NCI-H2029 (cell line): ENCODE measurements around the gene TGM2.

Source experiments
- DNase-seq: peaks from one replicate; lab custom pipeline; 2025; lab: John Stamatoyannopoulos, UW

Gene TGM2

DNA sequence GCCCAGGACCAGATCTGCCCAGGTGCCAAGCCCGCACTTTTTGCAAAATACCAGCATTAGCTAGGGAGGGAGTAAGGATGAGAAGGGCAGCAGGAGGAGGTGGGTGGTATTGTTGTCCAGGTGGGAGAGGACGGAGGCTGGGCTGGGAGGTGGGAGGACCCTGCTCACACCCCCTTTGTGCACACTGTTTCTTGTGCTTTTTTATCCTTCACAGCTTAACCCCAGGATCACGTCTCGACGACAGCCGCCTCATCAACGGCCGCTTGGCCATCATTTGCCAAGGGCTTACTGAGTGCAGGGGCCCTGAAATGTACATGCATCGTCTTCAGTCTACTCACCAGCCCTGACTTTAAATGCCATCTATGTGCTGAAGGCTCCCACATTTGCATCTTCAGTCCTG, 12.1 kb upstream of the TGM2 start:
- no peak for DNase-seq

GRCh38 chr20:38175304-38176180, 10.5 kb upstream of the TGM2 start:
- DNase-seq = no peak

DNA sequence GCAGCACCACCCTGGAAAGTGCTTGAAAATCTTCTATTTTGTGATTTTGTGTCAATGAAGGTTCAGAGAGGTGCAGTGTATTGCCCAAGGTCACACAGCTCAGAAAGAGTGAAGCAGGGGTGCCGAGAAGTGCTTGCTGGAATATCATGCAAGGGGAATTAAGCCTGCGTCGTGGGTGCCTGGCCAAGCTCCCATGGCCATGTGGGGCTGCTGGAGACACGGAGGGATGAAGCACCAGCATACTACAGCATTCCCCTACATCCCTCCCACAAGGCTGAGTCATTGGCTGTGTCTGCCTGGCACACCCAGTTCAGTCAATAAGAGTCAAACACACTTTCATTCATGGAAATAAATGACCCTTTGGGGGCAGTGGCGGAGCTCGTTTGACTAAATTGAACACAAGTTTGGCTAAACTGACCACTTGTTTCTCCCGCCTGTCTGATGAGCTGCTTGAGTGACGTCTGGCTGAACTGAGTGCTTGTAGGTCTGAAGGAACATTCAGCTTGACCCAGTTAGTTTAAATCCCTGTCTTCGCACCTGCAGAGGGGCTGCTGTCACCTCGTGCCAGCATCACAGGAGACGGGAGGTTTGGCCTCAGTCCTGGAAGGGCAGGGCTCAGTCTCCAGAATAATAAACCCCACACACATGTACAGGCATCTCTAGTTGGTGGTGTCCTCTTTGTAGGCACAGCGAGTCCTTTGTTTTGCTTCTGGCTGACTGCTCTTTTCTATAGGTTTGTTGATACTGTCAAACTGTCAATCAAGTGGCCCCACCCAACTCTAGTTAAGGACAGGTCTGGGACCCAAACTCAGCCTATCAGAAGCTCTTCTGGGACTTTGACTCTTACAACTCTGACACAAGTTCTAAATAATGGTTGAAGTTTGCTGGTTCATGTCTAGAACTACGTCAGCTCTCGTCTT, 8.4 kb upstream of the TGM2 start:
- DNase-seq = no peak

- no peak for DNase-seq
Measured at GRCh38 chr20:38172408-38172807, 7.3 kb upstream of the TGM2 start.

DNA sequence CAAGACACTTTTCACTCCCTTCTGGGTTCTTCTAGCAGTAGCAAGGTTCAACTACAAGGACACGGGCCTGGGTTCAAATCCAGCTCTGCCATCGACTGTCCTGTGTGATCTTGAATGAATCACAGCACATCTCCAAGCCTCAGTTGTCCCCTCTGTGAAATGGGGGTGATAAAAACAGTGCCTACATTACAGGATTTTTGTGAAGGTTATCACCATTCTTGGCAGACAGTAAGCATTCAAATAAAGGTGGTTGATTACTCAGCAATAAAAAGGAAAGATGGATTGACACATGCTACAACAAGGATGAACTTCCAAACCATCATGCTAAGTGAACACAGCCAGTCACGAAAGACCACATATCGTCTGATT, 6.6 kb upstream of the TGM2 start:
- no peak for DNase-seq

- DNase-seq = no peak
Measured at GRCh38 chr20:38170826-38171674, 6.0 kb upstream of the TGM2 start.

GRCh38 chr20:38170219-38170825, 5.3 kb upstream of the TGM2 start:
- DNase-seq = no peak

GRCh38 chr20:38169636-38170193, 4.6 kb upstream of the TGM2 start:
- DNase-seq = no peak

GRCh38 chr20:38168791-38169589, 3.9 kb upstream of the TGM2 start:
- DNase-seq = no peak

DNA sequence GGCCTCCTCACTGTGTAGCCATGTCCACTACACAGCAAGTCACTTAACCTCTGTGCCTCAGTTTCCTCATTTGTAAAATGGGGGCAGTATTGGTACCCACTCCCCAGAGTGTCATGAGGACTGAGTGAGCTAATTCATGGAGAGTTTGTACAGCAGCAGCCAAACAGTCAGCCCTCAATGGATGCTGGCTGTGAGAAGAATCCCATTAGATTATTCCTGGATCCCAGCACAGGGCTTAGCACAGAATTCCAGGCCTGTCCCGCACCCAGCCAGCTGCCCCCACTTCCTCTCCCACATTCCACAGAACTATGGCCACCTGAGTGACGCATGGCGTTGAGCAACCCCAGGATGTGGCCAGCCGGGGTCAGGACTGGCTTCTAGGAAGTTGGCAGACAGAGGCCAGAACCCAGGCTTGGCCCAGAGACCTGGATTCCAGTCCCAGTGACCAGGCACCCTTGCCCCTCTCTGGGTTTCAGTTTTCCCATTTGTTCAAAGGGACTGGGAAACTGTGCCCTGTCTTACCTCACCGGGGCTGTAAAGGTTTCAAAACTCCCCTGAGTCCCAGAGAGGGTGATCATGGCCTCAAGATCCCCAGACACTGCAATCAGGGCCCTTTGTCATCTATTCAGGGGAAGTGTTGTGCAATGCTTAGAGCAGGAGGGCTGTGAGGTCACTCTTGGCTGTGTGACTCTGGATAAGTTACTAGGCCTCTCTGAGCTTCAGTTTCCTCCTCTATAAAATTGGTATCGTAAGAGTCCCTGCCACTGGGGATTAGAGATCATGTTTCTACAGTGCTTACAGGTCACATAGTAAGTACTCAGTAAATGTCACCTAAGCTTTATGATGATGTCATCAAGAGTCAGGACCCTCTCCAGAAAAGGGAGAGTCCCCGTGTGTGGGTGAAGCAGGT, 3.0 kb upstream of the TGM2 start:
- no peak for DNase-seq

DNA sequence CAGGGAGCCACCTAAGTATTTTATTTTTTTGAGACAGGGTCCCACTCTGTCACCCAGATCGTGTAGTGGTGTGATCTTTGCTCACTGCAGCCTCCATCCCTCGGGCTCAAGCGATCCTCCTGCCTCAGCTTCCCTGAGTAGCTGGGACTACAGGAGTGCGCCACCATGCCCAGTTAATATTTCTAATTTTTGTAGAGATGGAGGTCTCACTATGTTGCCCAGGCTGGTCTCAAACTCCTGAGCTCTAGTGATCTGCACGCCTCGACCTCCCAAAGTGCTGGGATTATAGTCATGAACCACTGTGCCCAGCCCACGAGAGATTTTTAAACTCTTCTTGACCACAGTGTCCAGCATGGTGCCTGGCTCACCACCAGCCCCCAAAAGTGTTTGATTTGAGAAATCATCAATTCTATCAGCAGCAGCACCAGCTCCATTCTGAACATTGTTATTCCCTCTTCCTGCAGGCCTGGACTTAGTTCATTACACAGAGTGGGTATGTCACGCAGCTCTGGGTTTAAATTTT, 2.3 kb upstream of the TGM2 start:
- DNase-seq = no peak

- no peak for DNase-seq
Measured at GRCh38 chr20:38166703-38167233, 1.7 kb upstream of the TGM2 start.

DNA sequence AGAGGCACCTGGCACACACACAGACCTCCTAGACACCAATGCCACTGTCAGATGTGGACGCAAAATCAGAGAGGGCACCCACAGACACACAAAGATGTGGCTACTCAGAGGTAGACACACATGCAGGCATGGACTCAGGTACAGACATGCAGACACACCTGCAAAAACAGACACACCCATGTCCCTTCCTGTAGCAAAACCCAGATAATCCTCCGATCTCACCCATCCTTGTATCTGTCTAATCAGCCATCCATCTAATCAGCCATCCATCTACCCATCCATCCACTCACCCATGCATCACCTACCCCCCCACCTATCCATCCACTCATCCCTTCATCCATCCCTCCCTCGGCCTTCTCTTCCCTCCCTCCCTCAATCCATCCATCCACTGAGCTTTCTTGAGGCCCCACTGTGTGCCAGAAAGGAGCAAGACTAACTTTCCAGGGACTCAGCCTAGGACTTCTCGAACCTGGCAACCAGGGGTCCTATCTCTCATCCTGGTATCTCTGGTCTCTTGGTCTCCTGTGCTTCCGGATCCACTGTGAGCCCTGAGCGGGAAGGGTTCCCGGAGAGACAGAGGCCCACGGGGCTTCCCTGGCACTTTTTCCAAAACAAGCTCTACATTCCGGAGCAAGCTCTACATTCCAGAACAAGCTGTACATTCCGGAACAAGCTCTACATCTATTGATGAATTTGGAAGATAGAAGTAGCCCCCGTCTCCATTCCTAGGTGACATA, 1.1 kb upstream of the TGM2 start:
- no peak for DNase-seq

DNA sequence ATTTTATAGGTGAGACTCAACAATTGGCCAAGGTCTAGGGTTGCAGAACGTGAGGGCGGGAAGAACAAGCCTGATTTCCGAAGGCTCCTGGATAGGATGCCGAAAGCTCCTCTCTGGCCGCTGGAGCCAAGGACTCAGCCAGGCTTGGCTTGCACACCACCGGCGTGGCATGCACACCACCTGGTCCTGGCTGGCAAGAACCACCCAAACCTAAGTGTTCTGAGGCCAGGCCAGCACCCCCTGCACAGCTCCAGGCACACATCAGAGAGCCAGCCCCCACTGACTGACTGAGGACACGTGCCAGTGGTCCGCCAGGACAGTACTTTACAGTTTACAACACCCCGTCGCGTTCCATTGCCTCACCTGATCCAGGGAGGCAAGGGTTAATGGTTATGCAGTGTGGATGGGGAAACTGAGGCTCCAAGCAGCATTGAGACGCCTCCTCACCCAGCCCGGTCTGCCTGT, 414 bp downstream of the TGM2 start:
- no peak for DNase-seq

- no peak for DNase-seq
Measured at GRCh38 chr20:38164069-38164468, 1.0 kb downstream of the TGM2 start.

- DNase-seq = no peak
Measured at GRCh38 chr20:38162878-38163875, 1.9 kb downstream of the TGM2 start.

DNA sequence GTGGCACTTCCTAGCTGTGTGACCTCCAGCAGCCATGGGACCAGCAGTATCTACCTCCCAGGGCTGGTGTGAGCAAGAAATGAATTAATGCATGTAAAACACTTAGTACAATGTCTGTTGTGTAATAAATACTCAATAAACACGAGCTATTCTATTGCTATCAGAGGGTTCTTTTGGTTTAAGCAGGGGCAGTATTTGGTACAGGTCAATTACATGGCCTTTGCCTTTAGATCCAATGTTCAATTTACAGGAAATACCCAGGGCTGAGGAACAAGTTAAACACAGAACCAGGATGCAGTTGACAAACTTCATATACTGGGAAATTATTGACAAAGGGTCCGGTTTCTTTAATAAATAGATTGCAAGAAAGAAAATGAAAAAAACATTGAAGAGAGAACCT, 2.9 kb downstream of the TGM2 start:
- DNase-seq = no peak
